Stimulated activated CD4-positive, alpha-beta T cell treated with anti-CD3 and anti-CD28 coated beads, TNF-alpha, amount 100 ng/mL, for 1 hour (primary cell): ENCODE measurements around the gene PANK2.
"Not testable (repeated sequence)": the region's sequence is repeated elsewhere in the genome, so short reads cannot be mapped to it uniquely, and the experiment has no call there.

Source experiments
- DNase-seq, 3 donors: peaks; one replicate each; pipeline ENCODE4 v3.0.0-alpha.2; 2020; ENCODE audit warnings: low read depth in 3 of 3, low spot score in 1 of 3

Gene PANK2

DNA sequence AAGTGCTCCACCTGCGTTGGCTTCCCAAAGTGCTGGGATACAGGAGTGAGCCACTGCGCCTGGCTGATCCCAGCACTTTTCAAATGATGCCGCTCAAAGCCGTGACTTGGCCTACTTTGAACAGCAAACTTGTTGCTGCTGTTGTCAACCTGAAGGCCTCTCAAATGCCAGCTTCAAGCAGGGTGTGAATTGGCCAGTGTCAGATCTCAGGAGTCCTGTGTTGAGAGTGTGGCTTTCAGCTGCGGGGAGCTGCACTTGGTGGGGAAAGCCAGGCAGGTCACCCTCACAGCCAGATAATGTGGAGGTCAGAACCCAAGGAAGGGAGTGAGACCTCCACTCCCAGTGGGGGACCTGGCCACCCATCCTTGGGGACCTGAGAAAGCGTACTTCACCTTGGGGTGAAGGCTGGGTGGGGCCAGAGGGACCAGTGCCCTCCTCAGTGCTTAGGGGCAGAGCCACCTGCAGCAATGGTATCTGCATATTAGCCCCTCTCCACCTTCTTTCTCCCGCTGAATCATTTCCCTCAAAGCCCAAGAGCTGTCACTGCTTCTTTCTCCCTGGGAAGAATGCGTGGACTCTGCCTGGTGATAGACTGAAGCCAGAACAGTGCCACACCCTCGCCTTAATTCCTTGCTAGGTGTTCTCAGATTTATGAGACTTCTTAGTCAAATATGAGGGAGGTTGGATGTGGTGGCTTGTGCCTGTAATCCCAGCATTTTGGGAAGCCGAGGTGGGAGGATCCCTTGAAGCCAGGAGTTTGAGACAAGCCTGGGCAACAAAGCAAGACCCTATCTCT is 19.1 kb upstream of the PANK2 start:
- no peak for DNase-seq

DNA sequence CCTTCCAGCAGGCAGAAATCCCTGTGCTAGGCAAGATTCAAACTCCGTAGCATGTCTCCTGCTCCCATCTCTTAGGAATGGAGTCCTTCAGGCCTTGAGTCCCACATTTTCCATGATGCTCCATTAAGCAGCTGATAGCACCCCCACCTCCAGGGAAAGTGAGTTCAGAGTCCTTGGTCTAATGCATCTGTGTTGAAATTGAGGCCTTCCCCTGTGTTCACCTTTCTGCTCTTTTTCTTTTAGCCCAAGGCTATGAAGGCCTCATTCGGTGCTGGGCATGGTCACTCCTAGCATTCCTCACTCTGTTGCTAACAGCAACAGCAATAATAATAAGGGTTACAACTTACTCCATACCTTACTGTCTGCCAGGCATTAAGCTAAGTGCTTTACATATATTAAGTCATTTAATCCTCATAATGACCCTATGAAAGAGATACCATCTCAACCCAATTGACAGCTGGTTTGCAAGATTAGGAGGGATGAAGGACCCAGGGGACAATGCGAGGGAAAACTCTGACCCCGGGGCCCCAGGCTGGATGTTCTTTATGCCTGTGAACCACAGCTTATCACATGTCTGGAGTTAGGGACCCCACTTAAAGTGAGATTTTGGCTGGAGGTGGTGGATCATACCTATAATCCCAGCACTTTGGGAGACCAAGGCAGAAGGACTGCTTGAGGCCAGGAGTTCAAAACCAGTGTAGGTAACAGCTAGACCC is 17.5 kb upstream of the PANK2 start:
- DNase-seq: no peak

DNA sequence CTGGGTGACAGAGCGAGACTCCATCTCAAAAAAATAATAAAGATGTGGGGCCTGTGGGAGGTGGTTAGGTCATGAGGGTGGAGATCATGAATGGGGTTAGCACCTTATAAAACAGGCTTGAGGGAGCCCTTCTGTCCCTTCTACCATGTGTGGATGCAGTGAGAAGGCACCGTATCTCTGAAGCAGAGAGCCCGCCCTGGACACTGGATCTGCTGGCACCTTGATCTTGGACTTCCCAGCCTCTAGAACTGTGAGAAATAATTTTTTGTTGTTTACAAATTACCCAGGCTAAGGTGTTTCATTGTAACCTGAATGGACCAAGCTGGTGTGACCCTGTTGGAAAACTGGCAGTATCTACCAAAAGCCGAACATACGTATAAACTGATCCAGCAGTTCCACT is 15.7 kb upstream of the PANK2 start:
- DNase-seq: no peak

DNA sequence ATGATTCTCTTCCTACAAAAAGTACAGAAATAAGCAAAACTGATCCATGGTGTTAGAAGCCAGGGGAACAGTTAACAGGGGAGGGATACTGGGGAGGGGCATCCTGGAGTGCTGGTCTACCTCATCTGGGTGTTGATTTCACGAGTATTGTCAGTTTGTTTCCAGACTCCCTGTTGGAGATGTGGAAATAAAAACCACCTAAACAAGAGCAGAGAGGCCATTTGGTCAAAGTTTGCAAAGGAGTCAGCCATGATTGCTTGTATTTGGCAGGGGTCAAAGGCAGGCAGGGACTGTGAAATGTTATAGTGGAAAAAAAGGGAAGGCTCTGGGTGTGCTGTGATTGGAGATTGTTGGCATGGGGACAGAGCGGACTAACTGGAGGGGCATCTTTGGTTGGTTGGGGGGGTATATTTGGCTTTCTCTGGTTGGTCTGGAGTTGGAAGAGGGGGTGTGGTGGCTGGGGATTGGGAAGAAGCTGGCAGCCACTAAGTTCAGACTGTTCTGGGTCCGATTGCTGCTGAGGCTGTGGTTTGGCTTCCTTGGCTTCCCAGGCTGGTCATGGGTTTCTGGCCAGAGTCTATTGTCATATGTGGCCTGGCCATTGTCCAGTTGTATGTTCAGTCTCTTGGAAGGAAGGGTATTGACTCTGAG is 14.9 kb upstream of the PANK2 start:
- DNase-seq: no peak

DNA sequence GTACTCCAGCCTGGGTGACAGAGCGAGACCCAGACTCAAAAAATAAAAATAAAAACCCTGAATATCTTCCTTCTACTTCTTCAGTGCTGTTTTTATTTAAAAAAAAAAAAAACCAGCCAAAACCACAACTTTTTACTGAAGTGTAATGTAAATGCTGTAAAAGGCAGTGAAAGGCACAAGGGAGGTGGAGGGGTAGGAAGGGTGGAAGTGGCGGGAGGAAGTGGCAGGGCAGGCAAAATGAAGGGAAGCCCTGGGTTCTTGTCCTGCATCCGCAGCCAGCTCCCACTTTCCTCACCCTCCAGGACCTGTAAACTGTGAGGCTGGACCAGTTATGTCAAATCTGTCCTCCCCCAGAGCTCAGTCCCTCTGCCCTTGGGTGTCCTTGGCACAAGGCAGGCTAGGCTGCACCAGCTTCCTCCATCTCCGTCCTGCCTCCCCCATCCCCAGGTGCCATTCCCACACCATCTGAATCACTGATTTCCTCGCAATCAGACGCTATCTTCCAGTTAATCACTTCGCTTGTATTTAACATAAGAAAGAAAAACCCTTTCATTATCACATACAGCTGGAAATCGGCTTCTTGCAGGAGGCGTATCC is 13.7 kb upstream of the PANK2 start:
- no peak for DNase-seq

DNA sequence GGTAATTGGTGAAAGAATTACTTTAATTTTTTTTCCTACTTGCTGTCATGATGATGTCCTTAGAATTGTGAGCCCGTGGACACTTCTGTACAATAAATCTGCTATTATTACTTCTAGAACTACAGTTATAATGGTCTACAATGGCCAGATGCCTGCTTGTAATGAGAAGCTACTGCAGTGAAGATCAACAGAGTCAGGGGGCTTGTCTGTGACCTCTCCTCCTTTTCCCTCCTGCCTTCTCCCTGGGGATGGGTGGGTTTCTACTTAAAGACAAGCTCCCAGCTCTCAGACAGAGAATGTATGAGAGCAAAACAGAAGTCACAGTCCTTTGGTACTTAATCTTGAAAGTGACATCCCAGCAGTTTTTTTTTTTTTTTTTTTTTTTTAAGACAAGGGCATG is 13.2 kb upstream of the PANK2 start:
- DNase-seq: no peak

DNA sequence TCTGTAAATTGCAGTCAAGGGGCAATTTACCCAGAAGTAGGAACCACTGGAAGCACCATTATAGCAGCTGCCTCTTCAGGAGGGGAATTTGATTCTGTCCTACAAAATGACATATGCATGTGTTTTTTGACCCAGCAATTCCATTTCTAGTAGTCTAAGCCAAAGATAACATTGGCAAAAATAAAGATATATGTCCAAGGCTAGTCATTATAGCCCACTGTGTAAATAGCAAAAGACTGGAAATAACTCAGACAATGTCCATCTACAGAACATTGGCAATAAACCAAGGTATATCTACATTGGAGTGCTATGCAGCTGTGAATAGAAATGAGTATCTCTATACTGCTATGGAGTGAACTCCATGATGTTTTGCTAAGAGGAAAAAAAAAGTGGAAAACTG is 12.5 kb upstream of the PANK2 start:
- no peak for DNase-seq

DNA sequence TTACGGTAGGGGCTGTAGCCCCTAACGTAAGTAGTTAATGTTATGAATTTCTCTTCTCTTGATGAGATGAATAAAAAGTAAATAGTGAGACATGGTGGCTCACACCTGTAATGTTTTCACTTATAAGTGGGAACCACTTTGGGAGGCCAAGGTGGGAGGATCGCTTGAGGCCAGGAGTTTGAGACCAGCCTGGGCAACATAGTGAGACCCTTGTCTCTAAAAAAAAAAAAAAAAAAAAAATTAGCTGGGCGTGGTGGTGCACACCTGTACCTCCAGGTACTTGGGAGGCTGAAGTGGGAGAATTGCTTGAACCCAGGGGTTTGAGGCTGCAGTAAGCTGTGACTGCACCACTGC is 10.3 kb upstream of the PANK2 start:
- DNase-seq: not testable (repeated sequence)

DNA sequence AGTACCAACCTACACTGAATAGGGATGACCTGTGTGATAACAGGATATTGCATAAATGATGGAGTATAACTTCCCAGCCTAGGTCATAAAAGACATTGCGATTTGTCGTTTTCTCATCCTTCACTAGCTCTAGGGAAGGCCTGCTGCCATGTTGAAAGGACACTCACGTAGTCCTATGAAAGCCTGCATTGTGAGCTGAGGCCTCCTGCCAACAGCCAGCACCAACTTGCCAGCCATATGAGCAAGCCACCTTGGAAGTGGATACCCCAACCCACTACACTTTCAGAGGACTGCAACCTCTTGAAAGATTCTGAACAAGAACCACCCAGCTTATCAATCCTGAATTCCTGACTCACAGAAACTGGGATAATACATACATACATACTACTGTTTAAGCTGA is 3.5 kb upstream of the PANK2 start:
- DNase-seq: no peak

DNA sequence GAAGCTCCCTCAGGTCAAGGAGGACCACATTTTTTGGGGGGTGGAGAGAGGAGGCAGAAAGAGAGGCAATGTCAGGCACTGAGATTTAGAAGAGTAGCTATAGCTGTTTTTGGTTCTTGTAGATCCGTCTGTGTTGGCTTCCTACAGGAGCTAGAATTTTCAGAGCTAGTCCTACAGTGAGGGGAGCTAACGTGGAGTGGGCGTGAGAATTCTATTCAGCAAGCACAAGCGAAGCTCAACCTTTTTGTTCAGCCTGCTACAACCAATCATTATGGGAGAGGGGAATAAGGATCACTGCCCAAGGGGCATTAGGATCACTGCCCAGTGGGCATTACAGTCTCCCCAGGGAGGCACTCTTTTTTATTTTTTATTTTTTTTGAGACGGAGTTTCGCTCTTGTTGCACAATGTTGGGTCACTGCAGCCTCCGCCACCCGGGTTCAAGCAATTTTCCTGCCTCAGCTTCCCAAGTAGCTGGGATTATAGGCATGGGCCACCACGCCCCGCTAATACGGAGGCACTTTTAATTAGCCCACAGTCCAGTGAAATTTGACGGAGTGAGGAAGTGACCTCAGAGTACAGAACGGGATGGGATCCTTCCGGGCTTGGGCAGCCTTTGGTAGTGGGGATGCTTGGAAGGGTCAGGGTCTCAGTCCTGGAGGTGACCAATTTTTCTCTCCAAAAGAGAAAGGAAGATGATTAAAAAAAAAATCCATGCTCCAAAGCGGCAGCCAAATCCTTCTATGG is 1.1 kb upstream of the PANK2 start:
- no peak for DNase-seq

DNA sequence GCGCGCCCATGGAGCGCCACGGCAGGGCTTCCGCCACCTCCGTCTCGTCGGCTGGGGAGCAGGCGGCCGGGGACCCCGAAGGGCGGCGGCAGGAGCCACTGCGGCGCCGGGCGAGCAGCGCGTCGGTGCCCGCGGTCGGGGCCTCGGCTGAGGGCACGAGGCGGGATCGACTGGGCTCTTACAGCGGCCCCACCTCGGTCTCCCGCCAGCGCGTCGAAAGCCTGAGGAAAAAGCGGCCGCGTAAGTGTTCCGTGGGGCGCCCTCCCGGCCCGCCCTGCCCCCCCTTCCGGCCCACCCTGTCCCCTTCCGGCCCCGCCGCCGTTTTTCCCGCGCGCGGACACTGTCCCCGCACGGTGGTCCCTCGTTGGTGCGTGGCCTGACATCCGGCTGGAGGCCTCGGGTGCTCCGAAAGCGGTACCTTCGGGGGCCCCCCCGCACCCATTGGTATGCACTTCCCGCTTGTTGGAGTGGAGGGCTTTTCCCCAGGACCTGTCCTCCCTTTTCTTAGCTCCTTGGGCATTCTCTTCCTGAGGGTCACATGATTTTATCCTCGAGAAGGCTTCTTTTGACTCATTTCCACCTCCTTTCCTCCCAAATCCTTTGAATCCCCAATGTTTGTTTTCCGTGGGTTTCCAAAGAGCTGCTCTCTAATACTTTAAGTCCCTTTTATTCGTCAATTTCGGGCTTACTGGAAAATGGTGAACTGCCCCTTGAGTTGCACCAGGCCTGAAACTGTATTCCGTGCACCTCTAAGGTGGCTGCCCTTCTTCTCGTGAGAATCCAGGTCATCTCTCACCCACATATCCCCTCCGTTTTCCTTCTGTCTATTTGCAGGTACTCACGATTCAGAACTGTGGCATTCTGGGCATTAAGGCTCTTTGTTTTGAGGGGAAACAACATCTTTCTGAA is 556 bp downstream of the PANK2 start:
- peak in 1 of 3 donors; percentile 8 for DNase-seq

DNA sequence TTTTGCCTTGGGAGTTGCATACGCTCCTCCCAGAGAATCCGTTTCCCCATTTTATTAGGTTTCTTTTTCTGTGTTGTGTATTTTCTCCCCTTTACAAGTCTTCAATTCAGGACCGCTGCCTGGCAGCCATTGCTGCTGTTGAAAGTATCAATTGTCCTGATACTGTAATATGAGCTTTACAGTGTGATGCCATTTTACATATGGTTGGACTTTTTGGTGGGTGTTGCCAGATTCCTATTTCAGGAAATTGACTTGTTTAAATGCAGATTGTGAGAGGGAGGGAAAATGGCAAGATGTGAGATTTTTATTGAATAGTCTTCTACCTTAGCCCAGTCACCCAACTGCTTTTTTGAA is 1.2 kb downstream of the PANK2 start:
- no peak for DNase-seq

DNA sequence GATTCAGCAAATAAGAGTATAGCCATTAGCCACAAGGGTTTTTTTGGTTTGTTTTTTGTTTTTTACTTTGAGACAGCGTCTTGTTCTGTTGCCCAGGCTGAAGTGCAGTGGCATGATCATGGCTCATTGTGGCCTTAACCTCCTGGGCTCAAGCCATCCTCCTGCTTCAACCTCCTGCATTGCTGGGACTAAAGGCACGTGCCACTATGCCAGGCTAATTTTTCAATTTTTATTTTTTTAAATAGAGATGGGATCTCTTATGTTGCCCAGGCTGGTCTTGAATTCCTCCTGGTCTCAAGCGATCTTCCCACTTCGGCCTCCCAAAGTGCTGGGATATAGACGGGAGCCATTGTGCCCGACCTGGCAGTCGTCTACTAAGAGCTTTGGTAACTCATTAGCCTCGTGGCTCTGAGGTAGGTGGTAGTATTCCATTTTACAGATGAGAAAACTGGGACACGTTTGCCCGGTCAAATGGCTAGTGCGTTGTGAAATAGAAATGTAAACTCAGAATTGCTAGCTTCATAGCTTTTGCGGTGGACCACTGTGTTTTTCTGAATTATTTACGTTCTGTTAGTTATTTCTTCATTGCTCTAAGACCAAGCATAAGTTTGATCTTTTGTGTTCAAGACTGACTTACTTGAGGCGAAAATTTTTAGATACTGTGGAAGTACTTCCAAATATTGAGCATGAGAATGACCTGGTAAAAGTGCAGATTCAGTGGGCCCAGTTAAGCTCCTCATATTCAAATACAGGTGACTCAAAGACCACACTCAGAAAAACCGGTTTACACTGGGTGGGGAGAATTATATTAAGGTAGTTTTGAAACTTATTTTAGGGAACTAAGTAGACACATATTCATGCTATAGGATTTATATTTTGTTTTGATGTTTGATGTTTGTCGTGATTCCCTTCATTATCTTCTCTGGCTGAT is 2.1 kb downstream of the PANK2 start:
- no peak for DNase-seq

DNA sequence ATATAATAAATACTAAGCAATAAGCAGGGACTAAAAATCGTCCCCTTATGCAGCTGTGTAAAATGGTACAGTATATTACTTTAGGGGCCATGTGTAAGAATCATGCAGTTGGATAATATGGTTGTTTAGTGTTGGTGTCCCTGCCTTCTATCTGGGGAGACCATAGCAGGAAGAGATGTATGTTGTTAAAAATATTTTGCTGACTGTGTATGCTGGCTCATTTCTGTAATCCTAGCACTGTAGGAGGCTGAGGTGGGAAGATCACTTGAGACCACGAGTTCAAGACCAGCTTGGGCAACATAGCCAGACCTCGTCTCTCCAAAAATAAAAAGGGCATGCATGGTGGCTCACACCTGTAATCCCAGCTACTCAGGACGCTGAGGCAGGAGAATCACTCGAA is 5.6 kb downstream of the PANK2 start:
- DNase-seq: no peak

DNA sequence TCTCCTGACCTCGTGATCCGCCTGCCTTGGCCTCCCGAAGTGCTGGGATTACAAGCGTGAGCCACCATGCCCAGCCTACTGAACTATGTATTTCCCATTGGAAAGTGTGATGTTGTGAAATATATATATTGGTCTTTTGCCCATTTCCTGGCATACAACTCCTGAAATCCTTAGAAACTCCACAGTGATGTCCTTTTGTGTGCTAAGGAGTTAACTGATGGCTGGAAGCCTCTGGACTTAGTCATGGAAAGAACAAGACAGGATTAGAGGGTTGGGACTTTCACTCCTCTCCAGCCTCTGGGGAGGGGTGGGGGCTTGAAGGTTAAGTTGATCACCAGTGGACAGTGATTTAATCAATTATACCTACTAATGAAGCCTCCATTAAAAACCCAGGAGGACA is 7.1 kb downstream of the PANK2 start:
- no peak for DNase-seq

DNA sequence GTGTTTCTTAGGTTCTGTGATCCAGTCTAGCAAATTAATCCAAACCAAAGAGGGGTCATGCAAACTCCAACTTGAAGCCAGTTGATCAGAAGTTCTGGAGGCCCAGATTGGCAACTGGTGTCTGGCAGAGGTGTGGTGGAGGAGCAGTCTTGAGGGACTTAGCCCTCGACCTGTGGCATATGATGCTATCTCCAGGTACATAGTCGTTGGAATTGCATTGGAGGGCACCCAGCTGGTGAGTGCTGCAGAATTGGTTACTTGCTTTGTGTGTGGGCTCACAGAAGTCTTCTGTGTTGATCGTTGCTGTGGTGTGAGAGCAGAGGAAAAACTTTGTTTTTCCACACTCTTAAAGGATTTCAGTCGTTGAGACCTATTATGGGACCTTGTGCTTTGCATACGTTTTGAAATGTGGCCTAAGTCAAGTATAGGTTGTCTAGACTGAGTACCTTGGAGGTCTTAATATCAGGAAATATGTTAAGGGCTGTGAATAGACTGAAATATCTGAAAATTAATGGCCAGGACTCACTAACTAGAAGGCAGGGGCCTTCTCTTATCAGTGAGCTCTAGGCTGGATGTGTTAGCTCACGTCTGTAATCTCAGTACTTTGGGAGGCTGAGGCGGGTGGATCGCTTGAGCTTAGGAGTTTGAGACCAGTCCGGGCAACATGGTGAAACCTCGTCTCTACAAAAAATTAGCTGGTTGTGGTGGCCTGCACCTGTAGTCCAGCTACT is 7.8 kb downstream of the PANK2 start:
- no peak for DNase-seq

DNA sequence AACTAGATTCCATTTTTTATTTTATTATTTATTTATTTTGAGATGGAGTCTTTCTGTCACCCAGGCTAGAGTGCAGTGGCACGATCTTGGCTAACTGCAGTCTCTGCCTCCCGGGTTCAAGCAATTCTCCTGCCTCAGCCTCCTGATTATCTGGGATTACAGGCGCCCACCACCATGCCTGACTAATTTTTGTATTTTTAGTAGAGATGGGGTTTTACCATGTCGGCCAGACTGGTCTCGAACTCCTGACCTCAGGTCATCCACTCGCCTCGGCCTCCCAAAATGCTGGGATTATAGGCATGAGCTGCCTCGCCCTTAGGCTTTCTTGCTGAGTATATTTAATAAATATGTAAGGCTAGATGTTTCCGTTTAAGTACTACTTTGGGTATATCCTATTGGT is 9.0 kb downstream of the PANK2 start:
- not testable (repeated sequence) for DNase-seq

DNA sequence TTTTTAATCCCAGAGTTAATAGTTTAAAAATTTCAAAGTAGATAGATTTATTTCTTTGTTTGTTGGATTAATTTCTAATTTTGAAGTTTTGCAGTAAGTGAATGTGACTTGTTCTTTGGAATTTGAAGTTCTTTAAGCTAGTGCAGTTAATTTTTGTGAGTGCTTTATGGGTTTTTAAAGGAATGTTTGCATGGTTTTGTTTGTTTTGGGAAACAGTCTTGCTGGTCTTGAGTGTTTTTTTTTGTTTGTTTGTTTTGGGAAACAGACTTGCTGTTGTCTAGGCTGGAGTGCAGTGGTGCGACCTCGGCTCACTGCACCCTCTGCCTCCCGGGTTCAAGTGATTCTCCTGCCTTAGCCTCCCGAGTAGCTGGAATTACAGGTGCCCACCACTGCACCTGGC is 9.5 kb downstream of the PANK2 start:
- DNase-seq: no peak

DNA sequence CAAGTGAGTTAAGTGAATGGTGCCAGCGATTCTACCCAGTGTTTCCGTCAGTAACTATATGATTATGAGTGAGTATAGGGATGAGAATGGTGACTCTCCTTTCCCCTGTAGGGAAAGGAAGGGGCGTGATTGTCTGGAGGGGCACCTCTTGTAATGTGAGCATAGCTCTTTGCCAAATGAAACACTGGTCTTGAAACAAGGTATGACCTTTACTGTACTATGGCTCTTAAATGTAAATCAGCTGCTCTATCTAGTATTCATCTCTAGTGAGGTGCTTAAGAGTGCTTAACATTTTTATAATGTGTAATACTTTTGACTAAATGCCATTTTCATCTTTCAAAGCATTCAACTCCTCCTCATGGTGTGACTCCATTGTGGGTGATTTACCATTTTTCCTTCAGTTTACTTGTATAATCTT is 11.0 kb downstream of the PANK2 start:
- DNase-seq: no peak
